K562 (cell line): ENCODE data around the gene UBFD1. TPM values are rescaled to one million over a fixed set of nuclear protein-coding genes. Genes with fewer than 3 reads are reported as not detected.
A peak's percentile ranks its signal among the peaks of the same experiment; 100 is the strongest.

Experiments
- ARNT ChIP-seq, 2 experiments: fragments of 450-650 bp; IDR thresholded peaks; 2 replicates each; pipeline ENCODE4 v1.6.1; 2016; ENCODE audit warnings: mild to moderate bottlenecking in 1 of 2
- ATF7 ChIP-seq: fragments of 450-650 bp; IDR thresholded peaks from 2 replicates; pipeline ENCODE4 v1.7.1; 2014; ENCODE audit warnings: mild to moderate bottlenecking, moderate library complexity
- CHD4 ChIP-seq: fragments of 200-600 bp; sonication (generic); IDR thresholded peaks from 3 replicates; pipeline ENCODE4 v1.6.1; 2012; ENCODE audit warnings: low read depth, mild to moderate bottlenecking, mixed read lengths, low read length, inconsistent platforms; ENCODE audit not compliant: insufficient read depth, insufficient replicate concordance, poor library complexity, severe bottlenecking
- FOXA3 ChIP-seq, 2 experiments: fragments of 450-650 bp in 1 of 2; sonication (generic) in 1 of 2; formaldehyde crosslinking; IDR thresholded peaks in 1 of 2; conservative IDR thresholded peaks in 1 of 2; 2 replicates each; pipeline versions ENCODE4 v1.4.0 to v1.8.0; 2020 to 2022; ENCODE audit warnings: mild to moderate bottlenecking in 2 of 2, missing genetic modification reagents in 1 of 2
- KAT7 ChIP-seq: sonication (generic); formaldehyde crosslinking; IDR thresholded peaks from 2 replicates; pipeline ENCODE4 v1.8.0; 2022; ENCODE audit warnings: missing genetic modification reagents, mild to moderate bottlenecking, borderline replicate concordance
- MCM5 ChIP-seq: fragments of 450-650 bp; IDR thresholded peaks from 2 replicates; pipeline ENCODE4 v1.6.1; 2016; ENCODE audit warnings: low read depth
- NFE2 ChIP-seq: IDR thresholded peaks from 2 replicates; pipeline ENCODE4 v1.6.1; 2014; ENCODE audit warnings: antibody characterized with exemption, low read depth
- NFRKB ChIP-seq: fragments of 450-650 bp; IDR thresholded peaks from 2 replicates; pipeline ENCODE4 v1.6.1; 2016; ENCODE audit warnings: low read depth
- OTX1 ChIP-seq: fragments of 450-650 bp; formaldehyde crosslinking; IDR thresholded peaks from 2 replicates; pipeline ENCODE4 v1.4.0; 2022; ENCODE audit warnings: mild to moderate bottlenecking
- PRPF4 ChIP-seq: fragments of 200-400 bp; formaldehyde crosslinking; IDR thresholded peaks from one replicate; pipeline ENCODE4 v1.6.1; 2017; ENCODE audit warnings: low read length, low read depth, mild to moderate bottlenecking; ENCODE audit not compliant: insufficient read depth, poor library complexity, severe bottlenecking
- RB1 ChIP-seq: fragments of 450-650 bp; IDR thresholded peaks from 2 replicates; pipeline ENCODE4 v1.6.1; 2017; ENCODE audit warnings: low read depth, mild to moderate bottlenecking
- RBBP5 ChIP-seq: fragments of 200-600 bp; sonication (generic); IDR thresholded peaks from 2 replicates; pipeline ENCODE4 v1.6.1; 2012; ENCODE audit warnings: borderline replicate concordance, mild to moderate bottlenecking, low read length, control low read depth, inconsistent platforms; ENCODE audit not compliant: insufficient read depth, poor library complexity, severe bottlenecking
- RBM15 ChIP-seq: fragments of 200-400 bp; formaldehyde crosslinking; IDR thresholded peaks from 2 replicates; pipeline ENCODE4 v1.6.1; 2018; ENCODE audit warnings: mild to moderate bottlenecking, low read length, moderate library complexity; ENCODE audit not compliant: insufficient read depth
- RNF2 ChIP-seq: sonication (generic); IDR thresholded peaks from 2 replicates; pipeline ENCODE4 v1.6.1; 2016
- SIN3A ChIP-seq, 2 experiments: fragments of 150-350 bp in 1 of 2; IDR thresholded peaks; 2 replicates each; pipeline ENCODE4 v1.6.1; 2011 to 2016; ENCODE audit warnings: borderline replicate concordance in 2 of 2, low read depth in 2 of 2, low read length in 2 of 2, mild to moderate bottlenecking in 2 of 2, moderate library complexity in 2 of 2; ENCODE audit not compliant: control insufficient read depth in 1 of 2
- SMAD1 ChIP-seq: fragments of 150-350 bp; IDR thresholded peaks from 2 replicates; pipeline ENCODE4 v1.6.1; 2014; ENCODE audit warnings: low read length, low read depth; ENCODE audit not compliant: partially characterized antibody
- SP2 ChIP-seq: IDR thresholded peaks from 2 replicates; pipeline ENCODE4 v1.6.1; 2011; ENCODE audit warnings: mild to moderate bottlenecking, low read depth, low read length, moderate library complexity; ENCODE audit not compliant: poor library complexity, severe bottlenecking; ENCODE audit errors: extremely low read depth
- TBL1XR1 ChIP-seq, 2 experiments: IDR thresholded peaks; 2 replicates each; pipeline ENCODE4 v1.6.1; 2012; ENCODE audit warnings: improper control_type of control experiment in 2 of 2, low read length in 2 of 2, mild to moderate bottlenecking in 1 of 2
- TEAD1 ChIP-seq, 2 experiments: fragments of 450-650 bp in 1 of 2; sonication (generic) in 1 of 2; formaldehyde crosslinking; IDR thresholded peaks; 2 replicates each; pipeline versions ENCODE4 v1.4.0 to v1.8.0; 2020 to 2022; ENCODE audit warnings: mild to moderate bottlenecking in 2 of 2, missing genetic modification reagents in 1 of 2
- TGIF2 ChIP-seq: sonication (generic); formaldehyde crosslinking; IDR thresholded peaks from 2 replicates; pipeline ENCODE4 v1.8.1; 2022; ENCODE audit warnings: mild to moderate bottlenecking, missing genetic modification reagents, moderate library complexity
- ZNF408 ChIP-seq: fragments of 250-450 bp; sonication (Bioruptor Pico); IDR thresholded peaks from 2 replicates; pipeline ENCODE4 v1.4.0; 2020; ENCODE audit warnings: low read depth, mild to moderate bottlenecking, moderate library complexity
- ZNF639 ChIP-seq, 2 experiments: fragments of 200-800 bp in 1 of 2; sonication (Bioruptor generic) in 1 of 2; sonication (generic) in 1 of 2; formaldehyde crosslinking in 1 of 2; IDR thresholded peaks in 1 of 2; conservative IDR thresholded peaks in 1 of 2; 2 replicates each; pipeline versions ENCODE4 v1.5.0 to v1.6.1; 2016 to 2020; ENCODE audit warnings: missing compliant biosample characterization in 1 of 2, missing genetic modification characterization in 1 of 2, missing genetic modification reagents in 1 of 2
- polyA plus RNA-seq, 8 experiments: library from polyadenylated mRNA; depleted of rRNA in 4 of 8; stranded (reverse) in 5 of 8; unstranded in 3 of 8; fragments of >200 nt; fragmentation: Nextera tagmentation in 2 of 8; fragmentation: Illumina TruSeq in 1 of 8; extraction: Ambion mirVana in 2 of 8; extraction: Trizol in 1 of 8; gene quantifications; 2 replicates each; pipeline versions ENCODE4 v1.2.1 to v1.2.3, GENCODE V29; 2011 to 2014; ENCODE audit warnings: inconsistent platforms in 1 of 8, missing spikeins in 1 of 8
- total RNA-seq, 7 experiments: library from RNA; depleted of rRNA in 6 of 7; stranded (reverse); fragments of >200 nt in 6 of 7; fragmentation: Illumina TruSeq in 2 of 7; extraction: Trizol in 2 of 7; gene quantifications; 2 replicates each; pipeline versions ENCODE4 v1.2.1 to v1.2.3, GENCODE V29; 2011 to 2021; ENCODE audit warnings: low replicate concordance in 1 of 7
- TF ChIP-seq, protein P1 (sequence below): IDR thresholded peaks from 2 replicates; pipeline ENCODE4 v1.6.1; 2011; ENCODE audit warnings: borderline replicate concordance, low read depth, mild to moderate bottlenecking, moderate library complexity, low read length; ENCODE audit not compliant: insufficient read depth, poor library complexity, severe bottlenecking

UBFD1 gene
- total and polyA plus RNA-seq, 9 of the 15 experiments (the other 6 are each of a cell fraction or from before 2014, with no cell fraction given) = 10.7 to 66.2 (median 34.0) TPM

DNA sequence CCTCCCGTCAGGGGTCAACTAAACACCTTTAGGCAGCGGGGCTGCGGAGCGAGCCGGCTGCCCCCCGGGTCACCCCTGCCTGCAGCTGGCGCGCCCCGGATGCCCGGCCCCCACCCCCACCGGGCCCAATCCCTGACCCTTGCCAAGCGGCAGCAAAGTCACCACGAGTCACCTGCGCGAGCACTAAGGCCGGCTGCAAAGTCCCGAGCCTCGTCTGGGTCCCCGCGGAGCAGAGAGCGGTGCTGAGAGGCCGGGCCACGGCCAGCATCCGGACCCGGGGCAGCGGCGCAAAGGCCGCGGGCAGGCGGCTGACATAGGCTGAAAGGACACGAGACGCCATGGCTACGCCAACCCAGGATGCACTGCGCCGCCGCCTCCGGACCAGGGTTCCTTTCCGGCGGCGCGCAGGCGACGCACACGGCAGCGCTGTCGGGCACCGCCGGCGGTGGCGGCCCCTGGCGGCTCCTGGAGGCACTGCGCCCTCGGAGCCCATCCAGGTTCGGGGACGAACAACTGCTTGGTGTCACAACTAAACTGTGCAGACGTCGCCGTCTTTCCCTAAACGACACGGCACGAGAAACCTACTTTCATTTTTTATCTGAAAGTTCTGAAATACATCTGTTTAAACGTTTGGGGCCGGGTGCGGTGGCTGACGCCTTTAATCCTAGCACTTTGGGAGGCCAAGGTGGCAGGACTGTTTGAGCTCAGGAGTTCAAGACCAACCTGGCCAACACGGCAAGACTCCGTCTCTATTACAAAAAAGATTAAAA is 38.6 kb downstream of the UBFD1 start, which contains the start of gene NDUFAB1 (continued):
- TF ChIP-seq OTX1 (CRISPR knock-in tag) (no peak), ZNF408 (CRISPR knock-in tag) (no peak), TBL1XR1 (IDR thresholded peaks at IDR 0.05; ENCODE audit: low read length in 2 of 2) (peak in 1 of 2 experiments; percentile 43; a peak in 1 of 4 replicates), MCM5 (no peak), RB1 (peak; percentile 97), SP2 (peak; percentile 67), SIN3A (IDR thresholded peaks at IDR 0.05; ENCODE audit: borderline replicate concordance in 2 of 2, control insufficient read depth in 1 of 2, low read depth in 2 of 2, low read length in 2 of 2) (peak in 1 of 2 experiments; percentile 72; a peak in 1 of 4 replicates), ARNT (IDR thresholded peaks at IDR 0.05) (no peak), SMAD1 (peak; percentile 41), KAT7 (CRISPR knock-in tag) (peak; percentile 10; the same call in 1 of the 2 replicates), ZNF639 (CRISPR knock-in tag; conservative IDR thresholded peaks at IDR 0.05 in 1 of 2, IDR thresholded peaks at IDR 0.05 in 1 of 2) (peak in 1 of 2 experiments; percentile 57; a peak in 1 of 4 replicates), RBBP5 (peak; percentile 68), NFE2 (peak; percentile 25; the same call in 1 of the 2 replicates), RBM15 (no peak), TGIF2 (0 out of 2 replicates have a peak, but pooled peaks have one; percentile 61), PRPF4 (no peak), ATF7 (peak; percentile 79), CHD4 (no peak), FOXA3 (CRISPR knock-in tag; conservative IDR thresholded peaks at IDR 0.05 in 1 of 2, IDR thresholded peaks at IDR 0.05 in 1 of 2) (peak in 1 of 2 experiments; percentile 79; a peak in 2 of 4 replicates), NFRKB (peak; percentile 27; the same call in 1 of the 2 replicates), TEAD1 (CRISPR knock-in tag; IDR thresholded peaks at IDR 0.05) (peak in 1 of 2 experiments; percentile 19; a peak in 1 of 4 replicates), RNF2 (peak; percentile 22; the same call in 1 of the 2 replicates)
- TF ChIP-seq, protein P1, sequence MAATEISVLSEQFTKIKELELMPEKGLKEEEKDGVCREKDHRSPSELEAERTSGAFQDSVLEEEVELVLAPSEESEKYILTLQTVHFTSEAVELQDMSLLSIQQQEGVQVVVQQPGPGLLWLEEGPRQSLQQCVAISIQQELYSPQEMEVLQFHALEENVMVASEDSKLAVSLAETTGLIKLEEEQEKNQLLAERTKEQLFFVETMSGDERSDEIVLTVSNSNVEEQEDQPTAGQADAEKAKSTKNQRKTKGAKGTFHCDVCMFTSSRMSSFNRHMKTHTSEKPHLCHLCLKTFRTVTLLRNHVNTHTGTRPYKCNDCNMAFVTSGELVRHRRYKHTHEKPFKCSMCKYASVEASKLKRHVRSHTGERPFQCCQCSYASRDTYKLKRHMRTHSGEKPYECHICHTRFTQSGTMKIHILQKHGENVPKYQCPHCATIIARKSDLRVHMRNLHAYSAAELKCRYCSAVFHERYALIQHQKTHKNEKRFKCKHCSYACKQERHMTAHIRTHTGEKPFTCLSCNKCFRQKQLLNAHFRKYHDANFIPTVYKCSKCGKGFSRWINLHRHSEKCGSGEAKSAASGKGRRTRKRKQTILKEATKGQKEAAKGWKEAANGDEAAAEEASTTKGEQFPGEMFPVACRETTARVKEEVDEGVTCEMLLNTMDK = peak; percentile 97
